K562 (cell line): ENCODE results near the gene MEX3C. TPM values are rescaled to one million over a fixed set of nuclear protein-coding genes. Genes with fewer than 3 reads are reported as not detected.
A peak's percentile ranks its signal among the peaks of the same experiment; 100 is the strongest.

ENCODE experiments used
- ATAC-seq: fragments of 200-7000 bp; cut with Tn5 transposase; 3 replicates; pipeline ENCODE4 v1.9.1; 2020; ENCODE audit warnings: moderate library complexity
- BruUV-seq: library from RNA; stranded (reverse); fragments of 400-500 nt; replicated peaks from 2 replicates; lab custom pipeline; 2021; lab: Mats Ljungman, UMichigan
- CTCF ChIA-PET: fragments of 300-600 bp; formaldehyde crosslinking; extraction: SDS; loops from one replicate; lab custom pipeline; 2021; ENCODE audit warnings: low intra/inter-chr PET ratio; lab: Yijun Ruan, JAX
- POLR2A ChIA-PET: fragments of 300-600, 350-650 bp; sonication (Branson Sonifier 250); formaldehyde crosslinking; extraction: SDS; loops from one replicate; lab custom pipeline; 2021; ENCODE audit warnings: antibody characterized with exemption, inconsistent platforms; lab: Yijun Ruan, JAX
- DNase-seq, 4 experiments: peaks; one replicate each; pipeline versions ENCODE4 v3.0.0 to v3.0.0-alpha.2; 2011 to 2018; ENCODE audit warnings: low spot score in 3 of 4, mixed read lengths in 3 of 4; ENCODE audit errors: extremely low read depth in 1 of 4
- FAIRE-seq: peaks from 2 replicates; lab custom pipeline; 2011; peaks lifted over from hg19 to GRCh38; lab: Jason Lieb, UNC
- H2AFZ ChIP-seq: 2 replicates; pipeline ENCODE4 v1.6.0; 2011; ENCODE audit warnings: low read depth, low read length, control low read depth, inconsistent platforms
- H3K27ac ChIP-seq: fragments of 200-600 bp; 3 replicates; pipeline ENCODE4 v1.8.0; 2011; ENCODE audit warnings: low read depth, mild to moderate bottlenecking, control low read depth, inconsistent platforms, low read length, moderate library complexity, mixed read lengths; ENCODE audit errors: extremely low read depth
- H3K27me3 ChIP-seq, 2 experiments: fragments of 300-600 bp in 1 of 2; 2 replicates in 1 of 2; 3 replicates in 1 of 2; pipeline versions ENCODE4 v1.6.0 to v1.8.0; 2011; ENCODE audit warnings: inconsistent platforms in 2 of 2, low read length in 2 of 2, mild to moderate bottlenecking in 1 of 2, mixed read lengths in 1 of 2, moderate library complexity in 1 of 2; ENCODE audit not compliant: control insufficient read depth in 2 of 2, insufficient read depth in 2 of 2
- H3K36me3 ChIP-seq: fragments of 300-600 bp; 3 replicates; pipeline ENCODE4 v1.8.0; 2011; ENCODE audit warnings: mild to moderate bottlenecking, low read length, inconsistent platforms; ENCODE audit not compliant: control insufficient read depth, insufficient read depth
- H3K4me1 ChIP-seq, 2 experiments: fragments of 200-600 bp in 1 of 2; replicated peaks in 1 of 2; 2 replicates in 1 of 2; 3 replicates in 1 of 2; pipeline versions ENCODE4 v1.5.1 to v1.8.0; 2011; ENCODE audit warnings: inconsistent platforms in 2 of 2, low read length in 2 of 2, mild to moderate bottlenecking in 1 of 2, mixed read lengths in 1 of 2, moderate library complexity in 1 of 2; ENCODE audit not compliant: control insufficient read depth in 2 of 2, insufficient read depth in 2 of 2
- H3K4me2 ChIP-seq: 2 replicates; pipeline ENCODE4 v1.6.1; 2011; ENCODE audit warnings: low read length, control low read depth, inconsistent platforms, mixed read lengths; ENCODE audit not compliant: insufficient read depth
- H3K4me3 ChIP-seq: fragments of 200-600 bp; sonication (generic), shearing (Covaris generic); 2 replicates; pipeline ENCODE4 v1.5.1; 2016; ENCODE audit warnings: control low read depth, inconsistent platforms
- H3K79me2 ChIP-seq: fragments of 200-600 bp; 3 replicates; pipeline ENCODE4 v1.8.0; 2011; ENCODE audit warnings: low read length, inconsistent platforms; ENCODE audit not compliant: control insufficient read depth, insufficient read depth
- H3K9ac ChIP-seq, 2 experiments: 2 replicates each; pipeline versions ENCODE4 v1.6.0 to v1.6.1; 2011; ENCODE audit warnings: low read depth in 2 of 2, low read length in 2 of 2, control low read depth in 1 of 2, inconsistent platforms in 1 of 2, mild to moderate bottlenecking in 1 of 2, mixed read lengths in 1 of 2; ENCODE audit not compliant: insufficient read depth in 1 of 2
- H3K9me1 ChIP-seq: one replicate; pipeline ENCODE4 v1.6.0; 2011; ENCODE audit warnings: inconsistent platforms, mild to moderate bottlenecking, low read length, moderate library complexity; ENCODE audit not compliant: control insufficient read depth, insufficient read depth
- H3K9me3 ChIP-seq: replicated peaks from 2 replicates; pipeline ENCODE4 v1.5.1; 2011; ENCODE audit warnings: low read depth, low read length, inconsistent platforms; ENCODE audit not compliant: control insufficient read depth, insufficient read depth
- H4K20me1 ChIP-seq: replicated peaks from 2 replicates; pipeline ENCODE4 v1.6.1; 2011; ENCODE audit warnings: low read length, inconsistent platforms, mixed read lengths; ENCODE audit not compliant: control insufficient read depth, insufficient read depth
- FOSL1 ChIP-seq: fragments of 200-800 bp; sonication (Bioruptor generic); conservative IDR thresholded peaks from 2 replicates; pipeline ENCODE4 v1.6.1; 2016; ENCODE audit warnings: missing genetic modification characterization, missing compliant biosample characterization
- HMG20A ChIP-seq: fragments of 450-650 bp; formaldehyde crosslinking; conservative IDR thresholded peaks from 2 replicates; pipeline ENCODE4 v1.4.0; 2020; ENCODE audit warnings: mild to moderate bottlenecking, mixed read lengths
- HMG20B ChIP-seq: fragments of 250-450 bp; sonication (Bioruptor Pico); IDR thresholded peaks from 2 replicates; pipeline ENCODE4 v1.5.0; 2021; ENCODE audit warnings: mild to moderate bottlenecking
- JUND ChIP-seq, 2 experiments: IDR thresholded peaks; 2 replicates in 1 of 2; 3 replicates in 1 of 2; pipeline ENCODE4 v1.6.1; 2011; ENCODE audit warnings: borderline replicate concordance in 2 of 2, low read depth in 2 of 2, low read length in 2 of 2, improper control_type of control experiment in 1 of 2, missing biosample characterization in 1 of 2, missing genetic modification characterization in 1 of 2, missing genetic modification reagents in 1 of 2
- MCM2 ChIP-seq: fragments of 450-650 bp; IDR thresholded peaks from 2 replicates; pipeline ENCODE4 v1.6.1; 2017; ENCODE audit warnings: low read depth, mild to moderate bottlenecking
- MIER1 ChIP-seq: fragments of 450-650 bp; IDR thresholded peaks from 2 replicates; pipeline ENCODE4 v1.6.1; 2016; ENCODE audit warnings: antibody characterized with exemption, mild to moderate bottlenecking, low read depth
- MYBL2 ChIP-seq, 2 experiments: fragments of 450-650 bp in 1 of 2; sonication (generic) in 1 of 2; formaldehyde crosslinking in 1 of 2; IDR thresholded peaks; 2 replicates each; pipeline versions ENCODE4 v1.6.1 to v1.8.1; 2017 to 2022; ENCODE audit warnings: borderline replicate concordance in 1 of 2, inconsistent platforms in 1 of 2, low read depth in 1 of 2, mild to moderate bottlenecking in 1 of 2, missing genetic modification reagents in 1 of 2, moderate library complexity in 1 of 2
- OTX1 ChIP-seq: fragments of 450-650 bp; formaldehyde crosslinking; IDR thresholded peaks from 2 replicates; pipeline ENCODE4 v1.4.0; 2022; ENCODE audit warnings: mild to moderate bottlenecking
- RFX7 ChIP-seq: fragments of 250-450 bp; sonication (Bioruptor Pico); IDR thresholded peaks from 2 replicates; pipeline ENCODE4 v1.5.1; 2021; ENCODE audit warnings: mild to moderate bottlenecking
- SNRNP70 ChIP-seq: fragments of 200-400 bp; formaldehyde crosslinking; optimal IDR thresholded peaks from 2 replicates; pipeline ENCODE3; 2017; ENCODE audit warnings: low read depth, low read length
- ZNF408 ChIP-seq: fragments of 250-450 bp; sonication (Bioruptor Pico); IDR thresholded peaks from 2 replicates; pipeline ENCODE4 v1.4.0; 2020; ENCODE audit warnings: low read depth, mild to moderate bottlenecking, moderate library complexity
- ZNF561 ChIP-seq: fragments of 450-650 bp; formaldehyde crosslinking; conservative IDR thresholded peaks from 2 replicates; pipeline ENCODE4 v1.4.0; 2020; ENCODE audit warnings: mild to moderate bottlenecking, moderate library complexity
- ZNF766 ChIP-seq: fragments of 200-800 bp; sonication (Bioruptor generic); conservative IDR thresholded peaks from 2 replicates; pipeline ENCODE4 v1.6.1; 2016; ENCODE audit warnings: missing genetic modification characterization, missing compliant biosample characterization
- WGBS: fragments of 100-300 bp; shearing (Covaris generic); methylation state at CpG from one replicate; pipeline ENCODE4 v1.1.6; 2016; ENCODE audit warnings: low coverage, mixed read lengths; ENCODE audit not compliant: insufficient coverage; ENCODE audit errors: missing lambda C conversion rate; 5-methylcytosine and 5-hydroxymethylcytosine counted together
- in situ Hi-C: fragments of 300-500 bp; cut with MboI; formaldehyde crosslinking; loops from 4 replicates; pipeline ENCODE4 v1.15.0; 2018; ENCODE audit warnings: inconsistent platforms, mixed read lengths
- intact Hi-C: fragments of 100-400 bp; cut with micrococcal nuclease; formaldehyde crosslinking; loops from 2 replicates; pipeline ENCODE4 v1.14.2; 2022
- polyA plus RNA-seq, 8 experiments: library from polyadenylated mRNA; depleted of rRNA in 4 of 8; stranded (reverse) in 5 of 8; unstranded in 3 of 8; fragments of >200 nt; fragmentation: Nextera tagmentation in 2 of 8; fragmentation: Illumina TruSeq in 1 of 8; extraction: Ambion mirVana in 2 of 8; extraction: Trizol in 1 of 8; gene quantifications; 2 replicates each; pipeline versions ENCODE4 v1.2.1 to v1.2.3, GENCODE V29; 2011 to 2014; ENCODE audit warnings: inconsistent platforms in 1 of 8, missing spikeins in 1 of 8
- total RNA-seq, 7 experiments: library from RNA; depleted of rRNA in 6 of 7; stranded (reverse); fragments of >200 nt in 6 of 7; fragmentation: Illumina TruSeq in 2 of 7; extraction: Trizol in 2 of 7; gene quantifications; 2 replicates each; pipeline versions ENCODE4 v1.2.1 to v1.2.3, GENCODE V29; 2011 to 2021; ENCODE audit warnings: low replicate concordance in 1 of 7
- TF ChIP-seq, protein P1 (sequence below), 2 experiments: fragments of 450-650 bp in 1 of 2; sonication (generic) in 1 of 2; formaldehyde crosslinking in 1 of 2; IDR thresholded peaks in 1 of 2; conservative IDR thresholded peaks in 1 of 2; 2 replicates each; pipeline versions ENCODE4 v1.6.1 to v1.8.1; 2016 to 2023; ENCODE audit warnings: mild to moderate bottlenecking in 2 of 2, moderate library complexity in 2 of 2, inconsistent platforms in 1 of 2, missing genetic modification reagents in 1 of 2
- TF ChIP-seq, protein P2 (sequence below): fragments of 250-450 bp; sonication (Bioruptor Pico); IDR thresholded peaks from 2 replicates; pipeline ENCODE4 v1.5.0; 2021; ENCODE audit warnings: mild to moderate bottlenecking, borderline replicate concordance
- TF ChIP-seq, protein P3 (sequence below): fragments of 450-650 bp; IDR thresholded peaks from 2 replicates; pipeline ENCODE4 v1.6.1; 2014; ENCODE audit warnings: low read depth, mild to moderate bottlenecking, moderate library complexity, borderline replicate concordance

Gene MEX3C
- total and polyA plus RNA-seq, 9 of the 15 experiments (the other 6 are each of a cell fraction or from before 2014, with no cell fraction given): 2.4 to 14.2 (median 10.6) TPM

DNA sequence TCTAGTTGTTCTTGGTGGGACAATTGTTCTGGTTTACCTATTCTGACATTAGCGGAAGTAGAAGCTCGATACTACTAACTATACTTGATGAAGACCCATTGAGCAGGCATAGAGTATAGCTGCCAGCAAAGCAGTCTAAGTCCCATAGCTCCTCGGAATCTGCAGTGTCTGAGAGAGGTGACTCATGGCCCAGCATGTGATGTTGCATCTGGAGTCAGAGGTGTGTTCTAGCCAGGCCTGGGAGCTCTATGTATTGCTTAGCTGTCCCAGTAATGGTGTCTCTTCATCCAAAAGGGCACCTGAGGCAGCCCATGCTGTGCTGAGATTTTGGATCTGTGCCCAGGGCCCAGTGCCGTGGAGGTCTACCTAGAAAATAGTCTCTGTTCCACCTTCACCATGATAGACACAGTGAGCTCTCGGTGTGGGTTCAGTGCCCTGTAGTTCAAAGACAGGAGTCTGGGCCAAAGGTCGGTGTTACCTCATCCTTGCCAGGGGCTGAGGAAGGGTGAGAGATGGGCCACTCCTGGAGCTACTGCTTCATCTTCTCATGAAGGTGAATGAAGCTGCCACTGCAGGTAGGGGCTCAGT, 47.3 kb downstream of the MEX3C start:
- DNase-seq (no peak), ATAC-seq (peak; percentile 51; the same call in 2 of the 3 replicates), FAIRE-seq (no peak)
- no peaks in the 10 kb centered on the region for H3K79me2 ChIP-seq
- no TSS peak for BruUV-seq
- H3K27me3 ChIP-seq: peaks cover 0 to 33% of the 10 kb centered on the region in 2 experiments; a peak in 4 of 5 replicates
- CTCF ChIA-PET: no interaction called here
- no peak overlapping the region for H3K4me3 ChIP-seq
- no peak overlapping the region for H3K9ac ChIP-seq
- no peak overlapping the region for H2AFZ ChIP-seq
- no peaks in the 10 kb centered on the region for H3K9me1 ChIP-seq
- WGBS: 3% methylated on average over 6 of the region's 6 CpGs
- intact Hi-C loops (no loop called here), in situ Hi-C loops (no loop called here)
- H3K36me3 ChIP-seq: no peaks in the 10 kb centered on the region
- no peak overlapping the region for H3K27ac ChIP-seq
- POLR2A ChIA-PET: interaction anchor here (0.6 to 1.5 kb wide), 4 partner anchors 9 to 61 kb away, joined by 3 to 4 read pairs (median 3); no protein-coding TSS in a partner anchor
- H3K4me1 ChIP-seq: peaks cover 0 to 3% of the 10 kb centered on the region in 2 experiments; a peak in 2 of 5 replicates
- no peaks in the 10 kb centered on the region for H3K9me3 ChIP-seq
- no peak overlapping the region for H3K4me2 ChIP-seq
- H4K20me1 ChIP-seq: no peaks in the 10 kb centered on the region
- TF ChIP-seq, protein P1, sequence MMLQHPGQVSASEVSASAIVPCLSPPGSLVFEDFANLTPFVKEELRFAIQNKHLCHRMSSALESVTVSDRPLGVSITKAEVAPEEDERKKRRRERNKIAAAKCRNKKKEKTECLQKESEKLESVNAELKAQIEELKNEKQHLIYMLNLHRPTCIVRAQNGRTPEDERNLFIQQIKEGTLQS (IDR thresholded peaks at IDR 0.05): peak; percentile 52; the same call in 1 of the 2 replicates
- TF ChIP-seq, protein P1 (CRISPR knock-in tag; conservative IDR thresholded peaks at IDR 0.05): no peak
- TF ChIP-seq ZNF561 (CRISPR knock-in tag) (no peak), MCM2 (no peak), ZNF408 (CRISPR knock-in tag) (no peak), RFX7 (CRISPR knock-in tag) (no peak), JUND (IDR thresholded peaks at IDR 0.05; ENCODE audit: borderline replicate concordance, low read depth, low read length) (peak; percentile 24; the same call in 1 of the 2 replicates), JUND (tag; IDR thresholded peaks at IDR 0.05; ENCODE audit: borderline replicate concordance, low read depth, low read length) (no peak), FOSL1 (tag) (peak; percentile 77), SNRNP70 (no peak), ZNF766 (CRISPR knock-in tag) (0 out of 2 replicates have a peak, but pooled peaks have one; percentile 3), OTX1 (CRISPR knock-in tag) (no peak), MIER1 (no peak), HMG20B (no peak), HMG20A (no peak), MYBL2 (IDR thresholded peaks at IDR 0.05; ENCODE audit: low read depth) (no peak), MYBL2 (CRISPR knock-in tag; IDR thresholded peaks at IDR 0.05; ENCODE audit: borderline replicate concordance) (no peak)
- TF ChIP-seq, protein P2, sequence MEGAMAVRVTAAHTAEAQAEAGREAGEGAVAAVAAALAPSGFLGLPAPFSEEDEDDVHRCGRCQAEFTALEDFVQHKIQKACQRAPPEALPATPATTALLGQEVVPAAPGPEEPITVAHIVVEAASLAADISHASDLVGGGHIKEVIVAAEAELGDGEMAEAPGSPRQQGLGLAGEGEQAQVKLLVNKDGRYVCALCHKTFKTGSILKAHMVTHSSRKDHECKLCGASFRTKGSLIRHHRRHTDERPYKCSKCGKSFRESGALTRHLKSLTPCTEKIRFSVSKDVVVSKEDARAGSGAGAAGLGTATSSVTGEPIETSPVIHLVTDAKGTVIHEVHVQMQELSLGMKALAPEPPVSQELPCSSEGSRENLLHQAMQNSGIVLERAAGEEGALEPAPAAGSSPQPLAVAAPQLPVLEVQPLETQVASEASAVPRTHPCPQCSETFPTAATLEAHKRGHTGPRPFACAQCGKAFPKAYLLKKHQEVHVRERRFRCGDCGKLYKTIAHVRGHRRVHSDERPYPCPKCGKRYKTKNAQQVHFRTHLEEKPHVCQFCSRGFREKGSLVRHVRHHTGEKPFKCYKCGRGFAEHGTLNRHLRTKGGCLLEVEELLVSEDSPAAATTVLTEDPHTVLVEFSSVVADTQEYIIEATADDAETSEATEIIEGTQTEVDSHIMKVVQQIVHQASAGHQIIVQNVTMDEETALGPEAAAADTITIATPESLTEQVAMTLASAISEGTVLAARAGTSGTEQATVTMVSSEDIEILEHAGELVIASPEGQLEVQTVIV: no peak
- TF ChIP-seq, protein P3, sequence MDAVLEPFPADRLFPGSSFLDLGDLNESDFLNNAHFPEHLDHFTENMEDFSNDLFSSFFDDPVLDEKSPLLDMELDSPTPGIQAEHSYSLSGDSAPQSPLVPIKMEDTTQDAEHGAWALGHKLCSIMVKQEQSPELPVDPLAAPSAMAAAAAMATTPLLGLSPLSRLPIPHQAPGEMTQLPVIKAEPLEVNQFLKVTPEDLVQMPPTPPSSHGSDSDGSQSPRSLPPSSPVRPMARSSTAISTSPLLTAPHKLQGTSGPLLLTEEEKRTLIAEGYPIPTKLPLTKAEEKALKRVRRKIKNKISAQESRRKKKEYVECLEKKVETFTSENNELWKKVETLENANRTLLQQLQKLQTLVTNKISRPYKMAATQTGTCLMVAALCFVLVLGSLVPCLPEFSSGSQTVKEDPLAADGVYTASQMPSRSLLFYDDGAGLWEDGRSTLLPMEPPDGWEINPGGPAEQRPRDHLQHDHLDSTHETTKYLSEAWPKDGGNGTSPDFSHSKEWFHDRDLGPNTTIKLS: no peak
